OCI-LY1 (cell line): ENCODE results near the gene RAD50.

Experiments used
- CTCF ChIP-seq: fragments of 200-600 bp; sonication (generic), shearing (Covaris generic); IDR thresholded peaks from 2 replicates; pipeline ENCODE4 v1.5.1; 2017; ENCODE audit warnings: mild to moderate bottlenecking, antibody characterized with exemption, low read length, moderate library complexity, mixed read lengths
- EZH2 ChIP-seq: fragments of 200-600 bp; sonication (generic), shearing (Covaris generic); IDR thresholded peaks from 2 replicates; pipeline ENCODE4 v1.8.0; 2017; ENCODE audit warnings: borderline replicate concordance, mixed run types, mild to moderate bottlenecking, antibody characterized with exemption, low read length, moderate library complexity, mixed read lengths

GRCh38 chr5:132681983-132682382, 125.2 kb downstream of the RAD50 start:
- TF ChIP-seq CTCF (no peak), EZH2 (no peak)
